ENCODE data around the gene USP17L10. TPM values are rescaled to one million over a fixed set of nuclear protein-coding genes. Genes with fewer than 3 reads are reported as not detected.

Gene USP17L10
- not detected for total RNA-seq

GRCh38 chr4:9210357-9210756 lies at the start of gene USP17L10:
TSS of gene USP17L10 (plus strand) at chr4:9210657. CDS start at chr4:9210657, 0 bp downstream.

GRCh38 chr4:9169791-9170459 lies 40.5 kb upstream of the USP17L10 start, which contains the start of gene FAM90A26:
TSS of gene FAM90A26 (plus strand) at chr4:9170409. CDS start at chr4:9173173, 2,764 bp downstream.

GRCh38 chr4:9215105-9215504 lies 4.6 kb downstream of the USP17L10 start, which contains the start of gene USP17L11:
TSS of gene USP17L11 (plus strand) at chr4:9215405. CDS start at chr4:9215405, 0 bp downstream.

GRCh38 chr4:9219852-9220251 lies 9.4 kb downstream of the USP17L10 start, which contains the start of gene USP17L12:
TSS of gene USP17L12 (plus strand) at chr4:9220152. CDS start at chr4:9220152, 0 bp downstream.

GRCh38 chr4:9224596-9224995 lies 14.1 kb downstream of the USP17L10 start, which contains the start of gene USP17L13:
TSS of gene USP17L13 (plus strand) at chr4:9224896. CDS start at chr4:9224896, 0 bp downstream.

GRCh38 chr4:9234085-9234484 lies 23.6 kb downstream of the USP17L10 start, which contains the start of gene USP17L15:
TSS of gene USP17L15 (plus strand) at chr4:9234385. CDS start at chr4:9234385, 0 bp downstream.

GRCh38 chr4:9243579-9243978 lies 33.1 kb downstream of the USP17L10 start, which contains the start of gene USP17L17:
TSS of gene USP17L17 (plus strand) at chr4:9243879. CDS start at chr4:9243879, 0 bp downstream.

GRCh38 chr4:9247953-9248680 lies 37.7 kb downstream of the USP17L10 start, which contains the start of gene USP17L18:
TSS of gene USP17L18 (plus strand) at chr4:9248630. CDS start at chr4:9248630, 0 bp downstream.

GRCh38 chr4:9253078-9253477 lies 42.6 kb downstream of the USP17L10 start, which contains the start of gene USP17L19:
TSS of gene USP17L19 (plus strand) at chr4:9253378. CDS start at chr4:9253378, 0 bp downstream.

GRCh38 chr4:9257824-9258223 lies 47.4 kb downstream of the USP17L10 start, which contains the start of gene USP17L20:
TSS of gene USP17L20 (plus strand) at chr4:9258124. CDS start at chr4:9258124, 0 bp downstream.

Other genes starting within 250 kb of the USP17L10 start
- gene FAM90A26, start 40.2 kb upstream of the USP17L10 start, total RNA-seq, result not detected
- not detected for gene USP17L11, start 4.7 kb downstream of the USP17L10 start, total RNA-seq
- gene USP17L12, start 9.5 kb downstream of the USP17L10 start, total RNA-seq, result not detected
- gene USP17L13, start 14.2 kb downstream of the USP17L10 start, total RNA-seq, result not detected
- gene USP17L15, start 23.7 kb downstream of the USP17L10 start, total RNA-seq, result not detected
- gene USP17L17, start 33.2 kb downstream of the USP17L10 start, total RNA-seq, result not detected
- gene USP17L18, start 38.0 kb downstream of the USP17L10 start, total RNA-seq, result not detected
- not detected for gene USP17L19, start 42.7 kb downstream of the USP17L10 start, total RNA-seq
- gene USP17L20, start 47.5 kb downstream of the USP17L10 start, total RNA-seq, result not detected
- gene USP17L21, start 52.2 kb downstream of the USP17L10 start, total RNA-seq, result not detected
- not detected for gene USP17L22, start 57.0 kb downstream of the USP17L10 start, total RNA-seq
- gene USP17L24, start 114.5 kb downstream of the USP17L10 start, total RNA-seq, result not detected
- not detected for gene USP17L25, start 119.3 kb downstream of the USP17L10 start, total RNA-seq
- gene USP17L26, start 124.0 kb downstream of the USP17L10 start, total RNA-seq, result not detected
- gene USP17L5, start 128.7 kb downstream of the USP17L10 start, total RNA-seq, result not detected
- not detected for gene USP17L27, start 133.5 kb downstream of the USP17L10 start, total RNA-seq
- not detected for gene USP17L28, start 138.2 kb downstream of the USP17L10 start, total RNA-seq
- gene USP17L29, start 143.0 kb downstream of the USP17L10 start, total RNA-seq, result not detected
- gene USP17L30, start 152.5 kb downstream of the USP17L10 start, total RNA-seq, result not detected
- gene DEFB131A, start 233.8 kb downstream of the USP17L10 start, total RNA-seq, result not detected

All from parietal lobe (tissue), 1 donor.